Choroid plexus epithelial cell (primary cell): Measurements from ENCODE around the gene EIF3K.
"Not testable (repeated sequence)": the region's sequence is repeated elsewhere in the genome, so short reads cannot be mapped to it uniquely, and the experiment has no call there.

Source experiments
- DNase-seq: peaks from one replicate; pipeline ENCODE4 v3.0.0-alpha.2; 2010; ENCODE audit warnings: low read depth
- H3K4me3 ChIP-seq: 2 replicates; pipeline ENCODE4 v1.5.1; 2011; ENCODE audit warnings: low read depth, mild to moderate bottlenecking, control low read depth, low read length, moderate library complexity
- CTCF ChIP-seq: conservative IDR thresholded peaks from 2 replicates; pipeline ENCODE4 v1.5.1; 2011; ENCODE audit warnings: low read depth, mild to moderate bottlenecking, control low read depth, inconsistent platforms, low read length, moderate library complexity

EIF3K gene

GRCh38 chr19:38583985-38584305, 35.0 kb upstream of the EIF3K start:
- no peak for TF ChIP-seq CTCF
- DNase-seq = no peak
- H3K4me3 ChIP-seq = no peak overlapping the region

- no peak overlapping the region for H3K4me3 ChIP-seq
- TF ChIP-seq CTCF = no peak
- DNase-seq = no peak
Measured at GRCh38 chr19:38587562-38587961, 31.4 kb upstream of the EIF3K start.

- no peak overlapping the region for H3K4me3 ChIP-seq
- no peak for DNase-seq
- no peak for TF ChIP-seq CTCF
Measured at GRCh38 chr19:38588041-38588440, 30.9 kb upstream of the EIF3K start.

- DNase-seq = no peak
- TF ChIP-seq CTCF = peak; percentile 5
- H3K4me3 ChIP-seq = no peak overlapping the region
Measured at GRCh38 chr19:38592940-38593339, 26.0 kb upstream of the EIF3K start.

- H3K4me3 ChIP-seq = no peak overlapping the region
- no peak for TF ChIP-seq CTCF
- DNase-seq = peak; percentile 14
Measured at GRCh38 chr19:38596057-38596981, 22.7 kb upstream of the EIF3K start.

GRCh38 chr19:38597075-38597474, 21.9 kb upstream of the EIF3K start:
- DNase-seq = no peak
- no peak for TF ChIP-seq CTCF
- no peak overlapping the region for H3K4me3 ChIP-seq

GRCh38 chr19:38599722-38600121, 19.3 kb upstream of the EIF3K start:
- TF ChIP-seq CTCF = no peak
- H3K4me3 ChIP-seq = no peak overlapping the region
- DNase-seq = no peak

GRCh38 chr19:38602856-38603255, 16.1 kb upstream of the EIF3K start:
- not testable (repeated sequence) for H3K4me3 ChIP-seq, DNase-seq
